OCI-LY1 (cell line): Measurements from ENCODE around the gene CGB2.
A peak's percentile ranks its signal among the peaks of the same experiment; 100 is the strongest.
"Not testable (repeated sequence)": the region's sequence is repeated elsewhere in the genome, so short reads cannot be mapped to it uniquely, and the experiment has no call there.

Experiments
- H2AFZ ChIP-seq: fragments of 200-600 bp; sonication (generic), shearing (Covaris generic); 2 replicates; pipeline ENCODE4 v1.6.0; 2014; ENCODE audit warnings: antibody characterized with exemption, mild to moderate bottlenecking, low read length
- H3F3A ChIP-seq: fragments of 200-600 bp; sonication (generic), shearing (Covaris generic); 2 replicates; pipeline ENCODE4 v1.6.0; 2014; ENCODE audit warnings: mild to moderate bottlenecking, antibody characterized with exemption, low read length, moderate library complexity; ENCODE audit not compliant: insufficient read depth
- H3K27ac ChIP-seq: fragments of 200-600 bp; sonication (generic); 2 replicates; pipeline ENCODE4 v1.5.1; 2014; ENCODE audit warnings: low read length, mixed run types, mild to moderate bottlenecking, low read depth; ENCODE audit not compliant: poor library complexity, severe bottlenecking
- H3K27me3 ChIP-seq: fragments of 200-600 bp; sonication (generic); 2 replicates; pipeline ENCODE4 v1.6.0; 2014; ENCODE audit warnings: antibody characterized with exemption, mild to moderate bottlenecking, low read length, moderate library complexity; ENCODE audit not compliant: insufficient read depth
- H3K36me3 ChIP-seq: fragments of 200-600 bp; sonication (generic); 2 replicates; pipeline ENCODE4 v1.6.1; 2014; ENCODE audit warnings: mild to moderate bottlenecking, antibody characterized with exemption, low read length, moderate library complexity, mixed read lengths; ENCODE audit not compliant: insufficient read depth
- H3K4me1 ChIP-seq: fragments of 200-600 bp; sonication (generic); 2 replicates; pipeline ENCODE4 v1.5.1; 2014; ENCODE audit warnings: mild to moderate bottlenecking, low read length, moderate library complexity; ENCODE audit not compliant: insufficient read depth, severe bottlenecking
- H3K4me2 ChIP-seq: fragments of 200-600 bp; sonication (generic), shearing (Covaris generic); 2 replicates; pipeline ENCODE4 v1.6.1; 2014; ENCODE audit warnings: low read length
- H3K4me3 ChIP-seq: fragments of 200-600 bp; sonication (generic); 2 replicates; pipeline ENCODE4 v1.5.1; 2014; ENCODE audit warnings: low read length, low read depth, mild to moderate bottlenecking, mixed read lengths; ENCODE audit not compliant: poor library complexity, severe bottlenecking
- H3K79me2 ChIP-seq: fragments of 200-600 bp; shearing (Covaris generic); 2 replicates; pipeline ENCODE4 v1.6.1; 2016; ENCODE audit warnings: mixed run types, low read length, mixed read lengths; ENCODE audit not compliant: insufficient read depth
- H3K9ac ChIP-seq: fragments of 200-600 bp; sonication (generic), shearing (Covaris generic); 2 replicates; pipeline ENCODE4 v1.6.1; 2014; ENCODE audit warnings: mild to moderate bottlenecking, low read length, mixed read lengths
- H3K9me2 ChIP-seq: fragments of 200-600 bp; sonication (generic), shearing (Covaris generic); 2 replicates; pipeline ENCODE4 v1.6.1; 2014; ENCODE audit warnings: low read depth, mild to moderate bottlenecking, low read length, mixed read lengths
- H3K9me3 ChIP-seq: fragments of 200-600 bp; shearing (Covaris generic); 2 replicates; pipeline ENCODE4 v1.6.1; 2014; ENCODE audit warnings: low read length, mixed read lengths
- H4K20me1 ChIP-seq: fragments of 200-600 bp; sonication (generic), shearing (Covaris generic); 2 replicates; pipeline ENCODE4 v1.6.0; 2016; ENCODE audit warnings: mild to moderate bottlenecking, low read length; ENCODE audit not compliant: insufficient read depth
- CTCF ChIP-seq: fragments of 200-600 bp; sonication (generic), shearing (Covaris generic); IDR thresholded peaks from 2 replicates; pipeline ENCODE4 v1.5.1; 2017; ENCODE audit warnings: mild to moderate bottlenecking, antibody characterized with exemption, low read length, moderate library complexity, mixed read lengths
- EZH2 ChIP-seq: fragments of 200-600 bp; sonication (generic), shearing (Covaris generic); IDR thresholded peaks from 2 replicates; pipeline ENCODE4 v1.8.0; 2017; ENCODE audit warnings: borderline replicate concordance, mixed run types, mild to moderate bottlenecking, antibody characterized with exemption, low read length, moderate library complexity, mixed read lengths

Gene CGB2

GRCh38 chr19:49043548-49043947 is 11.9 kb downstream of the CGB2 start, which contains the start of gene CGB5:
Gene CGB5, plus strand, starts transcription at chr19:49043848. Its CDS starts 362 bp downstream, at chr19:49044210.
- not testable (repeated sequence) for H3K27me3 ChIP-seq, H4K20me1 ChIP-seq, H3K27ac ChIP-seq, H3K36me3 ChIP-seq, H3K9me3 ChIP-seq, H3K79me2 ChIP-seq, H3K4me1 ChIP-seq, H2AFZ ChIP-seq, H3K4me2 ChIP-seq, H3K9me2 ChIP-seq, H3K4me3 ChIP-seq, H3K9ac ChIP-seq, H3F3A ChIP-seq

DNA sequence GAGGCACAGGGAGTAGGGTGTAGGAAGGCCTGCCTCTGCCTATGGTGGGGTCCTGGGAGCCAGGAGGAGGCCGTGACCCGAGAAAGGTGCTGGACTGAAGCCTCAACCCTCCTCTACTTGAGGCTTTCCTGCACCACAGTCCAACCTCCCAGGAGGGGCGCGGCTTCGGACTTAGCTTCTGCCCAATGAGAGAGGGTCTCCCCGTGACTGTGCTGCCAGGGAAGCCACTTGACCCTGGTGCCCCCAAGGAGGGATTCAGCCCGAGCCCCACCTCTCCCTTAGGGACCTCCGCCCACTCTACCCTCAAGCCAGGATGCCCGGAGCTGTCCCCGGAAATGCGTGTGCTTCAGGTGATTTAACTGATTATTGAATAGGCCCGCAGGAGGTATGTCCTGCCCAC is 17.3 kb downstream of the CGB2 start, which contains the start of gene CGB8:
CGB8 (minus strand) TSS at position 101 of the 400 bp plus-strand sequence. CDS start 372 bp downstream, outside the sequence.
- H3K4me1 ChIP-seq, H3K27me3 ChIP-seq, H2AFZ ChIP-seq, H3K9ac ChIP-seq, H3K27ac ChIP-seq, H3K9me3 ChIP-seq, H4K20me1 ChIP-seq, H3K4me2 ChIP-seq, H3K4me3 ChIP-seq, H3K79me2 ChIP-seq, H3K9me2 ChIP-seq, H3F3A ChIP-seq, H3K36me3 ChIP-seq: not testable (repeated sequence)

DNA sequence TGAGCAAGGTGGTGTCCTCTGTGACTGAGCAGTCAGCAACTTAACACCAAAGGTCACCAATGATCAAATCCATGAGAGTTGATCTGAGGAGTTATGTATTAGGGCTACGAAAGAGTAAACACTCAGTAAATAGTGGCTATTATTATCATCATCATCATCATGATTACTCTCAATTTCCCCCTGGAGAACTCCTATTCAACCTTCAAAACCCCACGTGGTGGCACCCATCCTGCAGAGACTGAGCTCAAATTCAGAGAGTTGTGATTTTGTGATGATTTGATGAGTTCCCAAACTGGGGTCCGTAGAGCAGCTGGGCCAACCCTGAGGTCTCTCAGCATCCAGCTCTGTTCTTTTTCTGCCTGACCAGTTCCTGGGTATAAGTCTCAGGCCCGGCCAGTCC is 18.1 kb downstream of the CGB2 start:
- not testable (repeated sequence) for H2AFZ ChIP-seq, H3K36me3 ChIP-seq, H3K4me2 ChIP-seq, H3K27me3 ChIP-seq, H3K9me2 ChIP-seq, H3K27ac ChIP-seq, H3K4me1 ChIP-seq, H3K79me2 ChIP-seq, H3F3A ChIP-seq, H4K20me1 ChIP-seq, H3K9me3 ChIP-seq, H3K4me3 ChIP-seq, H3K9ac ChIP-seq

- not testable (repeated sequence) for H3K9me2 ChIP-seq, H3K9ac ChIP-seq, H3K79me2 ChIP-seq, H3K4me2 ChIP-seq, H3F3A ChIP-seq, H2AFZ ChIP-seq, H3K4me3 ChIP-seq, H3K27ac ChIP-seq, H3K27me3 ChIP-seq, H4K20me1 ChIP-seq, H3K9me3 ChIP-seq, H3K4me1 ChIP-seq, H3K36me3 ChIP-seq
Observed at GRCh38 chr19:49050376-49051033, 18.8 kb downstream of the CGB2 start.

DNA sequence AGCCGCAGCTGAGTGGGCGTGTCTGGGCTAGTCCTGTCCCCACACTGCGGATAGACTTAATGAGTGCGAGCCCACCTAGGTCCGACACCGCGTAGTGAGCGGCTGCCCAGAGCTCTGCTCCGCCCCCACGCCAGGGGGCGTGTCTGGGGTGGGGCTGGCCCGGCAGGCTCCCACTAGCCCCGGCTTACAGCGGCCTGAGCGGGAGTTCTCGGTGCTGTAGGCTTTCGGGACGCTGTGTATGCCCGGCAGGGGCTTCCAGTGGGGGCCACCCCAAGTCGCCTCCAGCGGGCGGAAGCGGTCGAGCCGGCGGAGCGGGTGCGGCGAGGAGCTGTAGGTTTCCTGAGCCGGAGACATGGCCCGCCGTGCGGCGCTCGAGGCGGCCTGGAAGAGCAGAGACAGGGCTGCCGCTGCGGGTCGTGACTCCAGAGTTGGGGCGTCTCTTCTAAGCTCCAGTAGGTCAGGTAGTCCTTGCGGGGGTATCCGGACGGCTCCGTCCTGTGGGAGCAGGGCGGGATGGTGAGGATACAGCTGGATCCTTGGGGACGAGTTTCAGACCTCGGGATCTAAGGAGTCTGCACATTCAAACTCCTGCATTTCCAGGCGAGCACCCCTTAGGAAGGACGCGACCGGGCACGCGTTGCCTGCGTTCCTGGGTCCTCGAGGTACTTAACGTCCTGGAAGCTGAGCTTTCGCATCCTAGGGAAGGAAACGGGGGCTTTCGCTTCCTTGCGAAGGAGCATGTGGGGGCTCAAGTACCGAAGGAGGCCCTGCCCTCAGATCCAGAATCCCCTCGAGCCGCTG is 24.6 kb downstream of the CGB2 start:
- Histone ChIP-seq H3K36me3 (no peaks in the 10 kb centered on the region), H2AFZ (no peak overlapping the region), H3K9me2 (no peaks in the 10 kb centered on the region), H3K4me1 (peaks cover 4% of the 10 kb centered on the region), H3K9me3 (no peaks in the 10 kb centered on the region), H3K79me2 (no peaks in the 10 kb centered on the region), H3K9ac (no peak overlapping the region; the same call in 1 of the 2 replicates), H3K27ac (no peak overlapping the region), H4K20me1 (no peaks in the 10 kb centered on the region), H3F3A (no peaks in the 10 kb centered on the region), H3K4me3 (peak overlapping the region; percentile 50), H3K27me3 (peaks cover 5% of the 10 kb centered on the region; the same call in 1 of the 2 replicates), H3K4me2 (peak overlapping the region; percentile 61)
- TF ChIP-seq CTCF (peak; percentile 17; the same call in 1 of the 2 replicates), EZH2 (no peak)

DNA sequence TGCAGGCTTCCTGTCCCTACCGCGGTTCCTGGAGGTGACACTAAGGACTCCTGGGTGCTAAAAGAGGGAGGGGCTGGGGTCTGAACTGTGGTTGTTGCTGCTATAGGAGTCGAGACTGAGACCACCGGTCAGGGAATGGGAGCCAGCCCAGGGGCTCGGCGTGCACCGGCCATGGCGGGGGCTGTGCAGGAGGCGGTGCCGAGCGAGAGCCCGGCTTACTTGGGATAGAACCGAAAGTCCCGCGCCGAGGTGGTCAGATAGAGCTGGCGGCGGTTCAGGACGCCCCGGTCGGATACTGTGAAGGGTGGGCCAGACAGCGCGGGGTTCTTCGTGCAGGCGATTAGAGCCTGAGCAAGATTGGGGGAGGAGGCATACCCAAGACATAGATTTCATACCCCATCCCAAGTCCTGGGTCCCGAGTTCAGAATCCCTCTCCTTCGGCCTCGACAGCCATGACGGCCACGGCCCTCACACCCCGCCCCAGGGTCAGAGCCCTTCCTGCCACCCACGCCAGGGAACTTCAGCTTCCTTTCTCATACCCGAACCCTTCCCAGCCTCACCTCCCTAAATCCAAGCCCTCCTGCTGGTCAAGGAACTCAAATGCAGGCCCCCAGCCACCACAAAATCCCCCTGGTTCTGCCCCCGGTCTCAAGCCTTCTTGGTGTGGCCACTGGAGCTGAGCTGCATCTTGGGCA is 25.4 kb downstream of the CGB2 start:
- not testable (repeated sequence) for H3K36me3 ChIP-seq, H3K27me3 ChIP-seq, H3K79me2 ChIP-seq, H3F3A ChIP-seq, H3K4me3 ChIP-seq, H3K9me2 ChIP-seq, H3K4me1 ChIP-seq, H3K27ac ChIP-seq, H2AFZ ChIP-seq, H3K9ac ChIP-seq, H4K20me1 ChIP-seq, H3K9me3 ChIP-seq
- peak overlapping the region; percentile 61; the same call in 1 of the 2 replicates for H3K4me2 ChIP-seq
